T-helper 2 cell treated with Interferon-gamma antibody and Interleukin-4, amounts not matched to agents 100 ng/mL and 5 ng/mL, for 36 hours (primary cell): ENCODE data around the gene FBN1. TPM values are rescaled to one million over a fixed set of nuclear protein-coding genes. Genes with fewer than 3 reads are reported as not detected.

Experiments used
- intact Hi-C: fragments of 100-400 bp; cut with micrococcal nuclease; formaldehyde crosslinking; loops from one replicate; pipeline ENCODE4 v1.15.1; 2023
- total RNA-seq: library from RNA; stranded (reverse); gene quantifications from 2 replicates; pipeline ENCODE4 v1.2.3, GENCODE V29; 2022

FBN1 gene
- total RNA-seq, 1 donor from 2014 or later = 1.1 TPM

DNA sequence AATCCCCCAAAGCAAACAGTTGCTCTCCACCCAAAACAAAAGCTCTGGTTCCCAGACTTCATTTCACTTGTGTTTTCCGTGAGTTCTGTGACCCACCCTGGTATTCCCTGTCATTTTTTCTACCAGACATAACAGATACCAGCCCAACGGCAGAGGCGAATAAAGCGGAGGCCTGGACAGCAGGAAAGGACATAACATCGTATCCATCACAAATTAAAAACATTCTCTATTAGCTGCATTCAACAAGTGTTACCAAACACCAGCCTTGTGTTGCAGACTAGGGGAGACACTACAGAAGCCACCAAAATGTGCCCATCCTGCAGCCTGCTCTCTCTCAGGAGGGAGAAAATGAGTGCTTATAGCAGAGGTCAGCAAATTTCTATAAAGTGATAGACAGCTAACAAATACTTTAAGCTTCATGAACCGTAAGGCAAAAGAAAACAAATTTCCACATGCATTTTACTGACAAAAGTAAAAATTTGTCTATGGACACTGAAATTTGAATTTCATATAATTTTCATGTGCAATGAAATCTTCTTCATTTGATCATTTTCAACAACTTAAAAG, 7.1 kb upstream of the FBN1 start:
- intact Hi-C loops = no loop called here

DNA sequence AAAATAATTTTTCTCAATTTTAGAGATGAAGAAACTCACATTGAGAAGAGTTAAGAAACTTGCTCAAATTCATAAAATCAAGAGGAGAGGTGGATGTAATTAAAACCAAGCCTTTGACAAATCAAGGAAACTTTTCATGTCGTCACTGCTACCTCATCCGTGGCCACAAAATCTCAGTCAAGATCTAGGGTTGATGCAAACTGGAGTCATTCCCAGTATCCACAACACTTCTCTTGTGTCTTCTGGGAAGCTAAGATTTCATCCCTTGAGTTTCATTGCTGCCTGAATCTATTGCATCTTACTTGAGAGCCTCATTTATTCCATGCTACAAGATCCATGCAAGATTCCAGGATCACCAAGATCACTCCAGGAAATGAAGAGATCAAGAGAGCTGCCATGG, 5.4 kb upstream of the FBN1 start:
- intact Hi-C loops = no loop called here

DNA sequence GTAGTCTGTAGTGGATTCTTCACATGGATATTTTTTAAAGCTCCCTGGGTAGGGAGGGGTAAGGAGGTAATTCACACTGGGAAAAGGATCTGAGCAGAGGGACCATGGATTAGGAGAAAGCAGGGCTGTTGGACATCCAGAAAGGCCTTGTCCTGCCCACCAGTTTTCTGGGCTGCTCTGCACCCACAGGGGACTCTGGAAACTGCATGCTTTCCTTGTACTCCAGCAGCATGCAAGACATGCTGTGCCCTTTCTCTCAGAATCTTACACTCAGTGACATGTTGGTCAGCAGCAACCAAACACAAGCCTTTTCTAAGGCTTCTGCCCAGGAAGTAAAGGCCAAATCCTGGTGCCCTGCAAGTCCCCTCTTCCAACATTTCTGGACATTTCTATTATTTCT, 2.5 kb upstream of the FBN1 start:
- intact Hi-C loops = no loop called here

DNA sequence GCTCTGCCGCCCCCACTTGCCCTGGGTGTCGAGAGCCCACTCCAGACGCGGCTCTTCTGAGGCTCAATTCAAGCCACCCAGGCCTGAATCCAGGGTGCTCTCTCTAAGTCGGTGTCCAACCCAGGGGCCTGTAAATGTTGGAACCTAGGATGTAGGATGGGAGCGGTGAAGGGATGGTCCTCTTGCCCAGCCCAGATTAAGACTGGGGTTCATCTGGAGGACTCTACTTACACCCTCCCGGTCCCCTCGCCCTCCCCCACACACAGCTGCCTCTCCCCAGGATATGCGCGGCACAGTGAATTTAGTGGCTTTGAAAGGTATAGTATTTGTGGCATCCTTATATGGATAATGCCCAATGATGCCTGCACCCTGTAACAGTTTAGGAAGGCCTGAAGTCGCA, 822 bp upstream of the FBN1 start:
- intact Hi-C loops = no loop called here

DNA sequence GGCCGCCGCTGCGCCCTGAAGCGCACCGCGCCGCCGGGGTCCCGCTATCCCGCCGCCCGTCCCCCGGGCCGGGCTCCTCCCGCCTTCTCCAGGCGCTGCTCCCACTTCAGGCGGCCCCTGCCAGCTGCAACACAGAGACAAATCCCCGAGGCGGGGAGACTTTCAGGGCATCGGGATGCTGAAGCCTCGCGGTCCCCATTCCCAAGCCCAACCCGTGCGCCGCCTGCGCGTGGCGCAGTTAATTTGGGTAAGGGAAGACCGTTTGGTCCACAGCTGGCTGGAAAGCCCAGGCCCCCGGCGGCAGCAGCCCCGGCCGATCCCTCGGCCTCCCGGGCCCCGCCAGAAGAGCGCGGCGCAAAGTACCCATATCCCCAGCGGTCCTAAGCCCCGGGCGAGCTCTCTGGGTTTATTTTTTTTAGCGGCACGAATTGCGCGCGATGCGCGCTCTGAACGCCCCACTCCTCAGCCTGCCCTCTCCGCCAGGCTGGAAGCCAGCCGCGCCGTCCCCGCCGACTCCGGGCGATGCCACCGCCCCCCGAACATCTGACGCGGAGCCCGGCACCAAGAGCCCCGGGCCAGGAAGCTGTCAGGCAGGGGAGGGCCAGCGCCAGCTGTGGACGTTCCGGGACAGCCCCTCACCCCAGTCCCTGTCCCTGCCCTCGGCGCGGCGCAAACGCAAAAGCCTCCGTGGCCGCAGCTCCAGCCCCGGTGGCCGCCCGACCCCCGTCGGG, 517 bp downstream of the FBN1 start:
- intact Hi-C loops = no loop called here

DNA sequence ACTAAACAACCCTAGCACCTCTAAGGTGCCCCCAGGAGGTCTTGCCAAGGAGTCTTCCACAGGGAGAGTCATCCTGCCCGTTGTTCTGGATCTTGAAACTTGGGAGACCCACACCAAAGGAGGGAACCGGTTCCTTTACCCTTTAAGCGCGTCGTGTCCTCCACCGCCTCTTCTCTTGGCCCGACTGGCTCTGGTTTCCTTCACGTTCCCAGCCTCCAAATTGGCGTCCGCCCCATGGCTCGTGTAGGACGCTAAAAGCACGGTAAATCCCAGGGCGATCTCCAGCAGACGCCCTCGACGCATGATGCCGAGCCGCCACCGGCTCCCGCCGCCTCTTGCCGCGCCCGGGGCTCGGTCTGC, 1.1 kb downstream of the FBN1 start:
- intact Hi-C loops = no loop called here

DNA sequence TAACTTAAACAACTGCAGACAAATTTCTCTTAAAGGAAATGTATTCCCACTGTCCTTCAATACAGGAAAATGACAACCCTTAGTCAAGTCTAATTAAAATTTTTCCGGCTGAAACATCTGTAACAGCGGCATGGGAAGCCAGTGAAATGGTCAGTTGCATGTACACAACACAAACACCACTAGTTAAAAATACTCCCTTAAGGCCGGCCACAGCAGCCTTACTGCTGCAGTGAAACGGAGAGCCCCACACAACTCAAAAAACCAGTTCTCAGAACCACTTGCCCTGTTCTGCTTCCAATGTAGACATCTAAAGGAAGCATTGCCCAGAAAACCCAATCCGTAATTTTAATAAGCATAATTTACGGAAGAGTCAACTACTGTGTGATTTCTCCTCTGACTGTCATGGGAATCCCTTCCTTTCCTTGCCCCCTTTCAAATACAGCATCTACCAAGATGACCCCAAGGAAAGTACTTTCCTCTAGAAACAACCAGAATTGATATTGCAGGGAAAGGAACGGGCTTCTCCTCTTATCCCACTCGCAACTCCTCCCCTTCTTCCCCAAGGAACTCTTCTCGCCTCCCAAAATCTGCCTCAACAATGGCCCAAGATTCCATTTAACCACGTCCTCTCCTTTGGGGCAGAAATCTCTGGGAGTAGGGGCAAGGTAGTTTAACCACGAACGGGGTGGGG, 1.6 kb downstream of the FBN1 start:
- intact Hi-C loops = no loop called here

DNA sequence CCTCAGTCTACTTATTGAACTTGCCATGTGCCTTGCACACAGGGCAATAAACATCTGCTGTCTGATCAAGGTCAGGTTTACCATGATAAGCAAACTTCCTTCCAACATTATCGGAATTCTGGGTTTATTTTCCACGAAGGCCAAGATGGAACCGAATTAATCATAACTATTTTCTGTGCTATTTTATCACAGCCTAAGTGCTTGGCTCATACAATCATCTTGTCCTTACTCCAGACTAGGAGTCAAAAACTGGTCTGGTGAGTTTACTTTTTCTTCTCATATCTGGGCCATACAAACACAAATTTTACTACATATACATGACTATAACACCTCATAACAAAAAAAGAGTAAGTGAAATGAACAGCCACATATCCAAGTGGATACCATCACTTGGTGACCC, 2.3 kb downstream of the FBN1 start:
- intact Hi-C loops = no loop called here

DNA sequence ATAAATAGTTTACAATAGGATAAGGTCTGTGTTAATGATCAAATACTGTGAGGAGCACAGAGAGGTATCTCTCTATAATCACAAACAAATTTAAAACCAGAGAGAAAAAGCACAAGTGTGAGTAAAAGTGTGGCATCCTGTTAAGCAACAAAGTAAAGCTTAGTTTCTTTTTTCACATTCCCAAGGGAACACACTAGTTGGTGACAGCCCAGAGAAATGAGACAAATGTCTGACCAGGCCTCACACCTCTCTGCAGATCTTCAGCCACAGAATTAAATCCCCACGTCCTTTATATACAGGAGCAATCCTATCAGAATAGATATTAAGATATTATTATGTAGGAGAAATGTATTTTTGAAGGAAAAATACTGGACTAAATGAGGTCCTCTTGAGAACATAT, 2.7 kb downstream of the FBN1 start:
- intact Hi-C loops = no loop called here

DNA sequence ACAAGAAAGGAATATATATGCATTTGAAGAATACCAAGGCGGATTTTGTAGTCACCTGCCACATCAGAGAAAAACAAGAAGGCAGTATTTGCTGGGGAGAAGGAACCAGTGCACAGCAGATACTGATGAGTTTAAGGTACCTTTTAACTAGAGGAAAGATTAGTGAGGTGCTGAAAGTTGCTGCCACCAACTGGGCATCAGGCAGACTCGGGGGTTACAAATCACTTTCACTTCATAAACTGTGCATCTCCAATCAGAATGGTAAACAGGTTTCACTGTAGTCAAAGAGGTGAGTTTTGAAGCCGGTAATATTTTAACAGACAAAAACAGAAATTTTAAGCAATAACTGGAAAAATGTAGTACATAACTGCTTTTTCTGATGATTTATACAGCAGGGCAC, 4.1 kb downstream of the FBN1 start:
- intact Hi-C loops = no loop called here

DNA sequence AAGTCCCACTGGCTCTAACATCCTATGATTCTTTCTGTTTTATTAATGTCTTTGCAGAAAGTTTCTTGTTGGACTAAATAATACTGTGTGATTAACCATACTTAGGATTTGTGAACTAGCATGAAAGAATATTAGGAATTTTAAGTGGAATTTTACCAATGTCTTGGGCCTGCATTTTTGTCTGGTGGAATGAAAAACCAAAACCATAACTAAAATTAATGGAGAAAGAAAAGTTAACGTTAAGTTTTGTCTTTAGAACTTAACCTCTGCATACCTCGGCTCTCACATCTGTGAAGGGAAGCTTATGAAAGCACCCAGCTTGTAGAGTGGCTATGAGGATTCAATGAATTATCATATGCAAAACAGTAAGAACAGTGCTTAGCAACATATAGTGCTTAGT, 6.5 kb downstream of the FBN1 start:
- intact Hi-C loops = no loop called here

DNA sequence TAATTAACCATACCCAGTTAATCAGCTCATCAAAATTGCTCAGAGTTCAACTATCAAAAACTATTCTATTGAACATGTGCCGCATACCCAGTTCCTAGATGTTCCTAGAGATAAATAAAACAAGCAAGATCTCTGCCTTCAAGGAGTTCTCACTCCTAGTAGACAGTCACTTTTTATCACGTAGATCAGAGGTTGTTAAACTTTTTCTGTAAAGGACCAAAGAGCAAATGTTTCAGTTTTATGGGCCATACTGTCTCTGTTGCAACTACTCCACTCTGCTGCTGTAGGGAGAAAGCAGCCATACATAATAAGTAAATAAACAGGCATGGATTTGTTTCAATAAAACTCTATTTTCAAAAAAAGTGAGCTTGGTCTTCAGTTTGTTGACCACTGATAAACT, 7.9 kb downstream of the FBN1 start:
- intact Hi-C loops = no loop called here

DNA sequence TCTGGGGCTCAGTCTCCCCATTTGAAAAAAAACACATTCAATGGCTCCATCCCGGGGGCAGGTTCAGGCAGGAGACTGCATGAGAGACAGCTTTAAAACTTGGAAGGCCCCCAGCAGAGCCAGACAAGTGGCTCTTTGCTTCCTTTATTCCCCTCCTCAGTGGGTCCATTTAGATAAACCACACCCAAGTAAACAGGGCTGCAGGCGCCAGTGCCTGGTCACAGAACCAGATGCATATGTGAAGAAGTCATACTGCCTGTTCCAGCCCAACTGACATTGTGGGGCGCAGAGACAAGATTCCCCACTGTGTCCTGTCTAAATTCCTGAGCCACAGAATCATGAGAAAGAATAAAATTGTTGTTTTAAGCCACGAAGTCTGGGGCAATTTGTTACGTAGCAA, 9.0 kb downstream of the FBN1 start:
- intact Hi-C loops = no loop called here

DNA sequence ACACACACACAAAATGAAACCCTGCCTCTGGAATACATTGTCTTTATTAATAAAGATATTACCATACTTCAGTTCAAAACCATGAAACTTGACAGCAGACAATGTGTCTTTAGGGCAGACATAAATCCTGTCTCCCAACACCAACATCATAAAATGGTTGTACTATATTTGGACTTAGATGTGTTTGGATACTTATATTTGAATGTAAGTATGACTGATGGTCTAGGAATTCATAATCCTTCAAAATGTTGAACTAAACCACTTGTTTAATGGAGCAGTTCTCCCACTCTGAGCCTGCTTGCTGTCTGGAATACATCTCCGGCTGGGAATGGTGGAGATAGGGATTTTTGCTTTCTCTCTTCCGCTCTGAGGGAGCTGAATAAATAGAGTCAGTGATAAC, 10.6 kb downstream of the FBN1 start:
- intact Hi-C loops = no loop called here

DNA sequence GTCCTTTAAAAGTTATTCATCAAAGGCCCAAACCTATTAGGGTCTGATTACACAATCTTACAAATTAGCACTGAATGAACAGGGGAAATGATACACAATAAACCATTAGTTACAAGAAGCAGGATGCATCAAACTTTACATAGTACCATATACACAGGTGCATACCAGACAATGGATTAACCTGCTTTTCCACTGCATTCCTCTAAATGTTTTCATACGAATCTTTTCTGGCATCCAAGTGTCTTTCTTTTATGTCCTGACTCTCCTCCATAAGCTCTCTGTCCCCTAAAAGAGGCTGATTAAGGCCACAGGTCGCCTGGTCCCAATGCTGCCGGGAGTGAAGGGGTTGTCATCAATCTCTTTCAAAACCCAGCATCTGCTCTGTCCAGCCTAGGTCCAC, 11.4 kb downstream of the FBN1 start:
- intact Hi-C loops = no loop called here

DNA sequence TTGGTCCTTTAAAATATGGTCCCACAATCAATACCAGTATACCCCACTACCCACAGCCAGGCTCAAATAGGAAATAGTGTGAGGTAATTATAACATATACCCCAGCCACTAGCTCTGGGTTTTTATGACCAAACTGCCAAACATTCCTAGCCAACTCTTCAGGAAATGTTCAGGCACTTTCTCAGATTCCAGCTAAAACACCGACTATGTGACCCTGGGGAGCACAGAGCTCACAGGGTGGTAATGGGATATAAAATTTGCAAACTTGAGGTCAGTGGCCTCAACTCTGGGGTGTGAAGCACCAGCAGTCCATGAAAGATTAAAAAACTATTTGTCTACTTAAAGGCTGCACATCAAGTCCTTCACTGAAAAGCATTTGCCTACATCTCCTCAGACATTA, 12.9 kb downstream of the FBN1 start:
- intact Hi-C loops = no loop called here

DNA sequence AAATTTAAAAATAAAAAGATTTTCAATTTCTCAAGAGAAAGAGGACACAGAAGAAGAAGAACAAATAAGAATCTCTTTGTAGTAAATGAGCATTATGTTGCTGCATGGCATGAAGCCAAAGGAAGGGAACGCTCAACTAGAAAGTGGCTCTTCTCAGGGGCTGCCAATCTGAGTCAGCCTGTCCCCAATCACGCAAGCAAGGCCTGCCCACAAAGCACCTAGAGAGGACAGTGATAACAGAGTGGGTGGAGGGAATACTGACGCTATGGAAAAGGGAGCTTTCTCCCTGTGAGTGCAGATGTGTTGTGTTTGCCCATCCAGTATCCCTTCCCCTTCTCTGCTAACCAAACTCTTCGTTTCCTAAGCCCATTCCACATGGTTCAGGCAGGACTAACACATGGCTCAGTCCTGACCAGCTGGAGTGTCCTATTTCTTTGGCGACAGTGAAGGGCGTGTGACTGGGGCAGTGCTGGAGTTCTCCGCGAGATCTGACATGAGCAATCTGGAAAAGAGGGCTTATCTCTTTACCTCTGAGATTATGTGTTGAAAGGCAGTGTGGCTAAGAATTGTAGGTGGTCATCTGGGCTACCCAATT, 14.2 kb downstream of the FBN1 start:
- intact Hi-C loops = no loop called here

DNA sequence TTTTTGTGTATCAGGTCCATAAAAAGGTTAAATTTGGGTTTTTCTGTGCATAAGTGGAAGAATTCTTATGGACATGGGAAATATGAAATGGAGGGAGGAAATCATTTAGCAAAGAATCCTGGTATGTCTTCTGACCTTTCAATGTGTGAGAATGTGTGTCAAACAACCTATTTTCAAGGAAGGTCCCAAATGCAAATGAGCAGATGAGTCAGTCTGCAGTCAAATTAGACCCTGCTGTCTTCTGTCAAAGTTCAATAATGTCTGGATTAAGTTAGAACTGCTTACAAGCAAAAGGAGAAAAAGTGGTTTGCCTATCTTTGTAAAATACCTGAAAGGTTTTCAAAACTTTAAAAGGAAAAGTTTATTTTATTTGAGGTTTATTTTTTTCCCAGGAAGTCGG, 15.3 kb downstream of the FBN1 start:
- intact Hi-C loops = no loop called here

DNA sequence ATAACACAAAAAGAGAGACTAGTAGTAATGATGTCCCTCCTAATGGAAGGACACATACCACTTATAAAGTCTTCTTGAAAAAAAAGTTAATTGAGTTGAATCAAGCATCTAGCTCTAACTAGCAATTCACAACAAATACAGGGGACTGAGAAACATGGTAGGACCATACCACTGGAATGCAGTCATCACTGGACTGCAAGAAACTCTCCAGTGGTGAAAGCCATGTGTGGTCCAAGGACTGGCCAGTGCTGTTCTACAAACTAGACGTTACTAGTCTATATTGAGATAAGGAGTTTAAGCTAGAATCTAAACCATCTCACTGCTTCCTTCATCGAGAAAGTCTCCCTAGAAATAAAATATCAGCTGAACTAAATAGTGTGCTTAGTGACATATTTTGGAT, 16.7 kb downstream of the FBN1 start:
- intact Hi-C loops = no loop called here

DNA sequence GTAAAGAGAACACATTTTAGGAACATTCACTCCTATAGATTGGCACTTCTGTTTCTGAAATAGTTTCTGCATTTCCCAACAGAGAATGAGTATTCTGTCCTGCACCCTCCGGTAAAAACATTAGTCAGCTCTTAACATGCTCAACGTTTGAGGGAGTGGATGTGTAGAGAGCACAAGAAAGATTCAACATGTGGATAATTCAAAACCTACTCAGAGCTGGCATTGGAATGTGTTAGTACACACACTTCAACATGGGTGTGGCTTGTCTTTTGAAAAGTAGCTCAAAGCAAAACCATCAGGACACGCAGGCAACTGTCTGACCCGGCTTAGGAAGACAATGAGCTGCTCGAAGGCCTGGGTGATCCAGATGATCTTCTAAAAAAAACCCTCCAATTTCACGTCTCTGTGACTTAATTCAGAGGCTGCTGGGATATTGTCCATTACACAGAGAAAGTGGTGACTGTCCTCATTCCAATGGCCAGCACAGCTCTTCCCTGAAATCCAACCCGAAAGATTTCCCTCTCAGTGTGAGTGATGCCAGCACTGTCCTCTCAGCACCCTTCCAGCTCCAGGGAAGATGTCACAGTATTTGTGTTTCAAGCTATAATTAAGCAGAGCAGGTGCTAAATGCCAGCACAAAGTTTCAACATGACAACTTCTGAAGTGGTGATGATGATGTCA, 18.1 kb downstream of the FBN1 start:
- intact Hi-C loops = no loop called here

DNA sequence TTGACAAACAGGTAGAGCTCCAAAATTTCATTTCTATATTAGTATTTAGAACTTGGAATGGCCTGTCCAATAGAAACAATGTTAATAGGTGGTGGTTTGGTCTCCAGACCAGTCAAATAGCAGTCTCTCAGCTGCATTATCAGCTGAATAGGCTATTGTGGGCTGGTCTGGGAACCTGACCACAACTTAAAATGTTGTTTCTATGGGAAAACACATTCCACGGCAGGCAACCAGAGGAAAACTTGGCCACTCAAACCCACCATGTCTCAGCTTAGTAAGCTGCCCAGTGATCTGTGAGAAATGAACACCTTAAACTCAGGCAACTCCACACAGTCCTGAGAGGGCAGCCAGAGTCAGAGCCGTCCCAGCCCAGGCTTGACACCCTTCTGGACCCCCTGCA, 20.4 kb downstream of the FBN1 start:
- intact Hi-C loops = no loop called here

DNA sequence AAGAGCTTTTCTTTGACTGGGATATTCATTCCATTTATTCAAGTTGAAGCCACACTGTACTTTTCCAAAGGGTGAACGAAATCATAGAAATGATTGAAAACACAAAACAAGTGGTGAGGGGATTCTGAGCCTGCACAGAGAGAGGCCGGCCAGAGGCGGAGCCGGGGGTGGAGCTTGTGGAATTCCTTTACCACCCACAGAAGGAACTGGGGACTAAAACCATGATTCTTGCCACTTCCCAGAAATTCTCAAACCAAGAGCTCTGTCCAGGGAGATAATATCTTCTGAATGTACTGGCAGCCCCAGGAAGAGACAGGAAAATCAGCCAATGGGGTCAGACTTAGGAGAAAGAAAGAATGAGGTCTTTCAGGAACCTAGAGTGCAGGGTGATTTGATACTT, 20.8 kb downstream of the FBN1 start:
- intact Hi-C loops = no loop called here
